Muscle of arm (tissue), 12 donors: ENCODE results near the gene NFKBIZ. TPM values are rescaled to one million over a fixed set of nuclear protein-coding genes. Genes with fewer than 3 reads are reported as not detected.
"Not testable (repeated sequence)": the region's sequence is repeated elsewhere in the genome, so short reads cannot be mapped to it uniquely, and the experiment has no call there.

Experiments
- DNase-seq: peaks from one replicate; pipeline ENCODE4 v3.0.0-alpha.2; 2013
- polyA plus RNA-seq, 12 donors: library from polyadenylated mRNA; unstranded; fragments of 120-200 nt; gene quantifications; one replicate each; pipeline ENCODE4 v1.2.1, GENCODE V29; 2013; ENCODE audit not compliant: insufficient read length in 12 of 12

NFKBIZ gene
- polyA plus RNA-seq, 12 donors, result 2.0 to 24.3 (median 5.0) TPM; not detected in 1

DNA sequence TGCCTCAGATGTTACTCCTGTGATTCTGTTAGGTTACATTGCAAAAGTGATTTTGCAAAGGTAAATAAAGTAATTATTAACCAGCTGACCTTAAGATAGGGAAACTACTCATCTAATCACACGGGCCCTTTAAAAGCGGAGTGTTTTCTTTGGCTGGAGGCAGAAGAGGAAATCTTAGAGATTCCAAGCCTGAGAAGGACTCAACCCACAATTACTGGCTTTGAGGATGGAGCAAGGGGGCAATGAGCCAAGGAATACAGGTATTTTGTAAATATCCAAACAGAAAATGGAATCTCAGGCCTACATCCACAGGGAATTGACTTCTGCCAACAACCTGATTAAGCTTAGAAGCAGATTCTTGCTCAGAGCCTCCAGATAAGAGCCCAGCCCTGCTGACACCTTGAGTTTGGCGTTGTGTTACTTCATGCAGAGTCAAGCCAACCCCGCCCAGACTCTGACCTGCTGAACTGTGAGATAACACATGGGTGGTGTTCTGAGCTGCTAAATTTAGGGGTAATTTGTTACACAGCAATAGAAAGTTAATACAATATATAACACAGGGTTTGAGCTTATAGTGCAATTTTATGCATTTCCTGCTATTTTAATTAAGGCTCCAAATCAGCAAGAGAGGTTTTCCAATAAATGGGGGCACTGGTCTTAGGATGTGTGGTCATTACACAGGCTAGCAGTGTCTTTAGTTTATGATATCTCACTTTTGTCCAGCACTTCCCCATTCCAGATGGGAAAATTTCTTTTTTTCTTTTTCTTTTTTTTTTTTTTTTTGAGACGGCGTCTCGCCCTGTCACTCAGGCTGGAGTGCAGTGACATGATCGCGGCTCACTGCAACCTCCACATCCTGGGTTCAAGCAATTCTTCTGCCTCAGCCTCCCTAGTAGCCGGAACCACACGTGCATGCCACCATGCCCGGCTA lies 19.5 kb downstream of the NFKBIZ start:
- DNase-seq, result no peak

DNA sequence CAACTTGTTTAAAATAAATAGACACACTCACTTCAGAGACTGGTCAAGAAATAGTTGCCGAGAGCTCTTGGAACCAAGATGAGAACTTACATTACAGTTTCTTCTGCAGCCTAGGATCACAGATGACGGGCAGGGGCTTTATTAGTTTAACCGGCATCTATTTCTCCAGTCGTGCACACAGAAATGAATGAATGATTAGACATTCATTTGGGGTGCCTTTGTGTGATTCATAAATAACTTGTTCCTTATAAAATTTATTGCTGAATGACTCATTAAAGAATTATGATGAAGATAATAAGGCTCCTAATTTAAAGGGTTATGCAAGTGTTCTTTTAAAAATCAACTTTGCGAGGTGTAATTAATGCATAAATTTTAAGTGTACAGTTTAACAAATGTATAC lies 20.8 kb downstream of the NFKBIZ start:
- no peak for DNase-seq

GRCh38 chr3:101873619-101874018 lies 24.3 kb downstream of the NFKBIZ start:
- DNase-seq, result no peak

DNA sequence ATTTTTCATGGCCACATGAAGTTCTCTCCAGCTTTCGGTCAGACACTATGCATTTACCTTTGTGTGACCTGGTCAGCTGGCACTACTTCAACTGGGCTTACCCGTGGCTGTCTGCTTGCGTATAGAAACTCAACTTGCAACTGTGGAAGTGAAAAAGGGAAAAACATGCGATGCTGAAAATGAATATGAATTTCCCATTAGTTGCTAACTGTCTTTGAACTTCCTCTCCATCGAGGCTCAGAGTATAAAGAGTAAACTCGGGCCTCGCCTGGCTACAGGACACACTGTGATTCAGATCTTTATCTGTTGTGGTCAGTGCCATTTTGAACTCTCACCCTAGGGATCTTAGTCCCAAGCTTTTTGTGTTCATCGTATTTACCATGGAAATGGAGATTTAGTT lies 26.8 kb downstream of the NFKBIZ start:
- no peak for DNase-seq

GRCh38 chr3:101878589-101878988 lies 29.3 kb downstream of the NFKBIZ start:
- no peak for DNase-seq

DNA sequence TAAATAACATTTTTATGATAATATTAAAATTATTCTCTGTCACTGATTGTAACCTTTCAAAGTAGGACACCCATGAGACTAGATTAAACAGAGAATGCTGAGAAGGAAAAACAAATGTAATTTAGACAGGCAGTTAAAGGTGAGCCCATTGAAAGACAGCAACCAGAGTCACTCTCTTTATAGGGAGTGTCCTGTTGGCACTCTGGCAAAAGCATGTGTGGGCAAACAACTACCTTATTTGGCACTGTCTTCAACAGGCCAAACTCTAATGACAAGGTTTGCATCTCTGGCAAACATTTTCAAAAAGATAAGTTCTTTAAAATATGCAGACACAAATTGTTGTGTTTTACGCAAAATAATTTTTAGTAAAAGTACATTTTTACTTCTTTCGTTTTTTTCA lies 29.8 kb downstream of the NFKBIZ start:
- no peak for DNase-seq

DNA sequence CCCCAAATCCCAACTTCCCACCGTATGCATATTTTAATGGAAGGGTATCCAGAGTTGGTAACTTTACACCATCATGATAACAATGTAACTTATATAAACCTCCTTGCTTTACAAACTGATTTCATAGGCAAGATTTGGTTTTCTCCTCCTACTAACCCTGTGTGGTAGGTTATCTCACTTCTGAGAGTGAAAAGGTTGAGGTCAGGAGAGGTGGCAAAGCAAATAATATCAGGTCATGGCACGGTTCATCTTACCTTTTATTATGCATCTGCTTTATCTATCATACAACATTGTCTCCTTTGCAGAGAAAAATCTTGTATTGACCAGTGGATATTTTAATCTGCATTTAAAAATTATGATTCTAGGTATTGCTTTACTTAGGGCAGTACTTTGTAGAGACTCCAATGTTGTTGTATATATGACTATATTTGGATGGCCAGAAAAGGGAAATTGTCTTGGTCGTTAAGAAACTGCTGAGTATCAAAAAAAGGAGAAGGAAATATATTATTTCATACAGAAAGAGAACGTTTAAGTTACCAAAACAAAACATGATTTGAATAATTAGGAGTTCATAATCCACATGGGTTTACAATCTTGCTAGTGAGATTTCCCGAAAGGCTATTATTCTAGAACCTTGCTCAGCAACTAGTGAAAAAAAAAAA lies 30.4 kb downstream of the NFKBIZ start:
- DNase-seq, result no peak

- no peak for DNase-seq
Observed at GRCh38 chr3:101884776-101885175, 35.5 kb downstream of the NFKBIZ start.

GRCh38 chr3:101885584-101885983 lies 36.3 kb downstream of the NFKBIZ start:
- DNase-seq, result not testable (repeated sequence)

DNA sequence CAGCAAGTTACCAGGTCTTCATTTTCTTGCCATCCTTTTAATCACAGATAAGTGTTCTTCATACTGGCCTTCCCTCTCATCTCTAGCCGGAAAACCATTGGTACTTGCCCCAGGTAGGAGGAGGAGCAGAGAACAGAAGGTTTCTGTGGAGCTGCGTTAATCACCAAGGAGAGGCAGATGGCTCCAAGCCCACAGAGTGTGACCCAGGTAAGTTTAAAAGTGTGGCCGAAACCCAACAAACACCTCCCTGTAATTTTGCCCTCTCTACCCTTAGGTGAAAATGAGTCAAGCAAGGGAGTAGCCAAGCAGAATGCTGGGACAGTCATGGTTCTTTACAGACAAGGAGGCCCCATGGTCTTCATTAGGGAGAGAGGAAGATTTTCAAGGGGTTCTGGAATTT lies 37.3 kb downstream of the NFKBIZ start:
- no peak for DNase-seq

DNA sequence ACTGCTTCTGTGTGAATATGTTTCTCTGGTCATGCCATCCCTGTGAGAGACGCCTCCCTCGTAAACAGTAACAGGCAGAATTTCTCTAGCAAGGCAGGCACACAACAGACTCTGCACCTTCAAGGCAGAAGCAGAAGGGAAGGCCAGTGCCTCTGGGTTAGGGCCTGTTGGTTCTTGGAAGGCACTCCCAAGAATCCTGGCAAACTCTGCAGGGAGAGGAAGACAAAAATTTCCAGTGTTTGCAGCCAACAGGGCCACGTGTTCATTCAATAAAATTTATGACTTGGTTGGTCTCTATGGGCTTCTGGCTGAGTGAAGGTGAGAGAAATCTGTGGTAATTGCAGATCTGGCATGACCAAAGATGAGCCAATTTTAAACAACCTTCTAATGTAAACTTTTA lies 39.3 kb downstream of the NFKBIZ start:
- no peak for DNase-seq

DNA sequence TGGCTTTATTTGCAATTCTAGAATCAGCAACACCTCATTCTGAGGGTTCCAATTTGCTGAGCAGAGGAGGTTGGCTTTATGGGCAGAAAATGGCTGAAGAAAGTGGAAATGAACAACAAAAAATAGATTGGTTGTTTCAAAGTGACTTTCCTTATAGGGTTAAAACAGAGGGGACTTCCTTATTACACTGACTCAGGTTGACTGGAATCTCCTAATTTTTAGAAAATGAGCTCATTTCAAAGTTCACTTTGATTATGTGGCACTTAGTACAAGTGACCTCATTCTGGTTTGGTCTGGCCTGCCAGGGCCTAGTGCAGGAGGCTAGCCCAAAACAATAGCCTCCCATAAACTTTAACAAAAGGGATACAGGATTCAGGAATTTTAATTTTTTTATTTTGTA lies 41.4 kb downstream of the NFKBIZ start:
- no peak for DNase-seq

DNA sequence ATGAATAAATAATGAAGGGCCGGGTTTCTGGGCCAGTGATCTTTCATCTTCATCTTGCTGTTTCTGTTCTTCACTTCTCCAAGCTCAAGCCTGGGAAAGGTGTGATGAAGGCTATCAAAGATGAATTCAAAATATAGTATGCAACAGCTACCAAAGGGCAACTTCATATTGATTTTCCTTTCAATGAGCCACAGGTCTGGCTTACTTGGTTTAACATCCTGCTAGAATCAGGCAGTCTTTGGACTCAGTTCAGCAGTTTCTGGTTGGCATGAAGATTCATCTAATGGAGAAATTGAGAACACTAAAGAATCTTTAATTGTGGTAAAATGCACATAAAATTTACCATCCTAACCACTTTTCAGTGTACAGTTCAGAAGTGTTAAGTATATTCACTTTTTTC lies 43.3 kb downstream of the NFKBIZ start:
- DNase-seq, result no peak

- no peak for DNase-seq
Observed at GRCh38 chr3:101896083-101896757, 46.9 kb downstream of the NFKBIZ start.

- DNase-seq, result no peak
Observed at GRCh38 chr3:101897013-101897412, 47.7 kb downstream of the NFKBIZ start.

GRCh38 chr3:101898039-101898438 lies 48.7 kb downstream of the NFKBIZ start:
- no peak for DNase-seq

GRCh38 chr3:101898752-101899169 lies 49.4 kb downstream of the NFKBIZ start:
- peak; percentile 17 for DNase-seq

GRCh38 chr3:101900316-101900715 lies 51.0 kb downstream of the NFKBIZ start:
- DNase-seq, result no peak

- no peak for DNase-seq
Observed at GRCh38 chr3:101900736-101901135, 51.4 kb downstream of the NFKBIZ start.

DNA sequence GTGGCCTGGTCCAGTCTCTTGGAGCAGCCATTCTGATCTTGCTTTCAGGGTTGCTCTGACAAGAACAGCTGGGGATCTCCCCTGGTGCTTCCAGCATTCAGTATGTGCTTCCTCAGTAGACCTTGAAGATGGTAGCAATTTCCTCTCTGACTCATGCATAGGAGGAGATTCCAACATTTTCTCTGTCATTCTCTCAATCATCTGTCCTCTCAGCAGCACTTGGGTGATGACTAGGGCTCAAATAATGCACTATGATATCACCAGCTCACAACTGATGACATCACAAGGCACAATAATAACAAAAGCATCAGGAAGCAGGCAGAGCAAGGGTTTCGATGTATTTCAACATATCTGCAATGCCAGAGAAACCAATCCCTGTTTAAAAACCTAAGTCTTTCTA lies 52.7 kb downstream of the NFKBIZ start:
- DNase-seq, result no peak

- no peak for DNase-seq
Observed at GRCh38 chr3:101903451-101903871, 54.1 kb downstream of the NFKBIZ start.

DNA sequence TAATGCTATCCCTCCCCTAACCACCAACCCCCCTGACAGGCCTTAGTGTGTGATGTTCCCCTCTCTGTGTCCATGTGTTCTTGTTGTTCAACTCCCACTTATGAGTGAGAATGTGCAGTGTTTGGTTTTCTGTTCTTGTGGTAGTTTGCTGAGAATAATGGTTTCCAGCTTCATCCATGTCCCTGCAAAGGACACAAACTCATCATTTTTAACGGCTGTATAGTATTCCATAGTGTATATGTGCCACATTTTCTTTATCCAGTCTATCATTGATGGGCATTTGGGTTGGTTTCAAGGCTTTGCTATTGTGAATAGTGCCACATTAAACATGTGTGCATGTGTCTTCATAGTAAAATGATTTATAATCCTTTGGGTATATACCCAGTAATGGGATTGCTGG lies 56.3 kb downstream of the NFKBIZ start:
- not testable (repeated sequence) for DNase-seq
